Activated CD4-positive, alpha-beta T cell treated with anti-CD3 and anti-CD28 coated beads, Interleukin-2, amount 50 U/mL, for 48 hours (primary cell): Measurements from ENCODE around the gene BBS2.
"Not testable (repeated sequence)": the region's sequence is repeated elsewhere in the genome, so short reads cannot be mapped to it uniquely, and the experiment has no call there.

Experiments used
- DNase-seq, 2 experiments: peaks; one replicate each; pipeline ENCODE4 v3.0.0-alpha.2; 2020

BBS2 gene

DNA sequence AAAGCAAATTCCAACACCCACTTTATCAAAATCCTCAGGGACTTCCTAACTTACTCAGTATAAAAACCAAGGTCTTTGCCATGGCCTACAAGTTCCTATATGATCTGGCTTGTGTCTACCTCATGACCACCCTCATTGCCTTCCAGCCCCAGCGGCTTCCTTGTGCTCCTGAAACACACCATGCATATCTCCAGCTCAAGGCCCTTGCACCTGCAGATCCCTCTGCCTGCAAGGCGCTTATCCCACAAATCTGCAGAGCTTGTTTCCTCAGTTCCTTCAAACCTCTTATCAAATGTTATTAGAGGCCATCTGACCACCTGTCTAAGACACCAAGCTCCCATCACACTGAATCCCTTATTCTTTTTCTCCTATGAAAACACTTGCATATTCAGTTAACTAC, 2.6 kb downstream of the BBS2 start:
- no peak for DNase-seq

- DNase-seq, result no peak
These were observed 4.2 kb downstream of the BBS2 start for GRCh38 chr16:56515665-56516064.

DNA sequence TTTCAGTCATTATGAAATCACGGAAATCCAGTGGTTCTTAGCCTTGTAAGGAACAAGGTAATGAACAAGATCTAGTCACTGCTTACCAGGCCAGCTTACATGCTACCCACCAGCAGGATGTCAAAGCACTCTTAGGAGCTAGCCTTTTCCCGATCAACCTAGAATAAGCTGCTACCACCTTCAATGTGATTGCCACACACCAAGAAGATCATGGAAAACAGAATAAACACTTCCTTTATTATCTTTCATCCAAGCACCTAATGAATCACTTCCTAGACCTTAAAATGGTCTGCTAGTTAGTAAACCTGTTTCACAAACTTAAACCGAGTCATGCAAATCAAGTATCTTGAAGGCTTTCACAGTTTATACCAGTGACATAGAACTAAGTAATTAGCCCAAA, 5.0 kb downstream of the BBS2 start:
- no peak for DNase-seq

GRCh38 chr16:56513972-56514371, 5.9 kb downstream of the BBS2 start:
- DNase-seq, result peak; percentile 22 to 35

DNA sequence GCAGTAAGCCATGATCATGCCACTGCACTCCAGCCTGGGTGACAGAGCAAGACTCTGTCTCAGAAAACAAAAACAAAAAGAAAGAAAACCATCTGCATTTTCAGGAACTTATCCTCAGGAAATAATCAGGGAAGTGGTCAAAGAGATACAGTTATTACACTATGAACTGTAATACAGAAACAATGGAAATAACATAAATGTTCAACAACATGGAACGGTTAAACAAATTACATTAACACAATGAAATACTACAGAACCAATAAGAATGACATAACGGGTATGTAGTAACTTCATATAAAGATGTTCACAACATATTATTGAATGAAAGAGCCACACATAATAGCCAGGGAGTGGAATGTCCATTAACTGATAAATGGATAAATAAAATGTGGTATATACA, 6.7 kb downstream of the BBS2 start:
- no peak for DNase-seq

- no peak for DNase-seq
These were observed 7.8 kb downstream of the BBS2 start for GRCh38 chr16:56512025-56512424.

DNA sequence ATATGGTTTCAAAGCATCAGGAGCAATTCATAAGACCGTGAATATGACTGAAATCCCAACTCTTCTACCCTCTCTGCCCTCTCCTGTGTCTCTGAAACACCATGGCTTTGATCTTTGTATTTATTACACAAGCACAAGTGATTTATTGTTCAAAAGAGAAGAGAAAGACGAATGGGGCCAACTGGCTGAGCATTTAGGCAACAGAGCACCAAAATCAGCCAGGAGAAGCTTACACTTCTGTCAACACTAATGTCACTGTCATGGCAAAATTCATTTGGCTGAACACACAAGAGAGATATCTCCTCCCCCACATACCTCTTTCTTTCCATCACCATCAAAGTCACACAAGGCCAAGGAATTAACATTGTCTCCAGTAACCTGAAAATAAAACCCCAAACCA, 9.3 kb downstream of the BBS2 start:
- DNase-seq, result no peak

DNA sequence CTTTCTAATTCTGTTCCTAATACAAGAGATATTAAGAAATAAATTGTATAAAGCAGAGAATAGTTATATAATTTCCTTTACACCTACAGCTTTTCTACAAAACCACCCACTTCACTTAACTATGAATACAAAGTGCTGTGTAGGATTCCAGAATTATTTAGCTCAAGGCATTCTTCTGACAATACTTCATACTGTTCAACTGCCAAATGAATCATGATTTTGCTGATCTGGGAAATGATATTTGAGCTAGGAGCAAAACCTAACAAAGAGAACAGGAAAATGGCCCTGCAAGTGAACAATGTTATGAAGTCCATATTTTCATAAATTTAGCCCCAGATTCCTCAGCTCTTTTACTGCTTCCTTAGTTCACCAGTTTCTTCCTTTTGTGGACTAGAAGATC, 12.9 kb downstream of the BBS2 start:
- DNase-seq, result no peak

- DNase-seq, result no peak
These were observed 14.6 kb downstream of the BBS2 start for GRCh38 chr16:56505181-56505580.

- no peak for DNase-seq
These were observed 26.0 kb downstream of the BBS2 start for GRCh38 chr16:56493815-56494214.

DNA sequence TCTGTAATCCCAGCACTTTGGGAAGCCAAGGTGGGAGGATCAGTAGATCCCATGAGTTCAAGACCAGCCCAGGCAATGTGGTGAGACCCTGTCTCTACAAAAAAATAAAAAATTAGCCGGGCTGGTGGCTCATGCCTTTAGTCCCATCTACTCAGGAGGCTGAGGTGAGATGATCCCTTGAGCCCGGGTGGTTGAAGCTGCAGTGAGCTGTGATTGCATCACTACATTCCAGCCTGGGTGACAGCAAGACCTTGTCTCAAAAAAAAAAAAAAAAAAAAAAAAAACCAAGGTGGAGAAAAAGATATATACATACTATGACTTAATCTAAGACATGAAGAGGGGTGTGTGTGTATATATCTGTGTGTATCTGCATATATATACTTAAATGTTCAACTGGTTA, 26.7 kb downstream of the BBS2 start:
- DNase-seq, result no peak

DNA sequence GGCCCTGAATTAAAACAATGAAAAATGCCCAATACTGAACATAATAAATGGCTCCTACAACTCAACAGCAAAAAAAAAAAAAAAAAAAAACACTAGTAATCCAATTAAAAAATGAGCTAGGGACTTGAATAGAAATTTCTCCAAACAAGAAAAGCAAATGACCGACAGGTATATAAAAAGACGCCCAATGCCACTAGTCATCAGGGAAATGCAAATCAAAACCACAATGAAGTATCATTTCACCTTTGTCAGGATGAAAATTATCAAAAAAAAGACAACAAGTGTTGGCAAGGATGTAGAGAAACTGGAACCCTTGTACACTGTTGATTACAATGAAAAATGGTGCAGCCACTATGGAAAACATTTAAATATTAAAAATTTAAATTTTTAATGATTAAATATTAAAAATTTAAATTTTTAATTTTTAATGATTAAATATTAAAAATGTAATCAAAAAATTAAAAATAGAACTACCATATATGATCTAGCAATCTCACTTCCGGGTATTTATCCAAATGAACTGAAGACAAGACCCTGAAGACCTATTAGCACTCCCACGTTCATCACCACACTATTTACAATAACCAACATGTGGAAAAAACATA, 28.1 kb downstream of the BBS2 start:
- DNase-seq, result no peak

DNA sequence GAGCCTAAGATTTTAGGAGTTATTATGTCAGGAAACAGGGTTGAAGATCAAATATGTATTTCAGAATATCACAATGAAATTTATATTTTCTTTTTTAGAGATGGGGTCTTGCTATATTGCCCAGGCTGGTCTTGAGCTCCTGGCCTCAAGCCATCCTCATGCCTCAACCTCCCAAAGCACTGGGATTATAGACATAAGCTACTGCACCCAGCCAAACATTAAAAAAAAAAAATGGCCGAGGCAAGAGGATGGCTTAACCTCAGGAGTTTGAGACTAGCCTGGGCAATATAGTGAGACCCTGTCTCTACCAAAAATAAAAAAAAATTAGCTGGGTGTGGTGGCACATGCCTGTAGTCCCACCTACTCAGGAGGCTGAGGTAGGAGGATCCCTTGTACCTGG, 31.0 kb downstream of the BBS2 start:
- DNase-seq, result not testable (repeated sequence)

DNA sequence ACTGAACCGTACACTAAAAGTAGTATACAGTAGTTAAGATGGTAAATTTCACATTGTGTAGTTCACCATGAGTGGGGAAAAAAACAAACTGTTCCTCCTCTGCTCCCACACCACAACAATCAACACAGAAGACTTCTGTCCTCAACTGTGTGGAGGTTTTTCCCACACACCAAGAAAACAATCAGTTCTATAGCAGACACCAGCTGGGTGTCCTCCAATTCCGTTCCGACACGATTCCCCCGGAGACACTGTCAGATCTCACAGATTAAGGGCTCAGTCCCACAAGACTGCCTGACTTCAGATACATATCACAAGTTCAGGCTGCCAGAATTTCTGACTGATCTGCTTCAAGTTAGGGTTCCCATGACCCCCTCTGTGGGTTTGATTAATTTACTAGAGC, 31.8 kb downstream of the BBS2 start:
- DNase-seq, result no peak

DNA sequence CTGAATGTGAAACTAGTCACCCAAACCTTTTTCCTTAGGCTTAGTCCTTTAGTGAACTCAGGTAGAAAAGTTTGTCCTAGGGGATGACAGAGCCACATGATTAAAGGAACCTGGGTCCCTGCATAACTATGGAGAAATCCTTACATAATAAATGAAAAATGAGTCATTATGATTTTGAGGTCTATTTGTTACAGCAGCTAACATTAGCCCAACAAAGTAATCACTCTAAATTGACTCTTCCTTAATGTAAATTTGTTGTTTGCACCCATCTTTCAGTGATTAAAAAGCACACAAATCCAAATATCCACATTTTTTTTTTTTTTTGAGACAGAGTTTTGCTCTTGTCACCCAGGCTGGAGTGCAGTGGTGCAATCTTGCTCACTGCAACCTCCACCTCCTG, 36.4 kb downstream of the BBS2 start:
- DNase-seq, result no peak

GRCh38 chr16:56482683-56483236, 37.1 kb downstream of the BBS2 start:
- DNase-seq, result no peak

- DNase-seq, result no peak
These were observed 38.2 kb downstream of the BBS2 start for GRCh38 chr16:56481468-56482122.

DNA sequence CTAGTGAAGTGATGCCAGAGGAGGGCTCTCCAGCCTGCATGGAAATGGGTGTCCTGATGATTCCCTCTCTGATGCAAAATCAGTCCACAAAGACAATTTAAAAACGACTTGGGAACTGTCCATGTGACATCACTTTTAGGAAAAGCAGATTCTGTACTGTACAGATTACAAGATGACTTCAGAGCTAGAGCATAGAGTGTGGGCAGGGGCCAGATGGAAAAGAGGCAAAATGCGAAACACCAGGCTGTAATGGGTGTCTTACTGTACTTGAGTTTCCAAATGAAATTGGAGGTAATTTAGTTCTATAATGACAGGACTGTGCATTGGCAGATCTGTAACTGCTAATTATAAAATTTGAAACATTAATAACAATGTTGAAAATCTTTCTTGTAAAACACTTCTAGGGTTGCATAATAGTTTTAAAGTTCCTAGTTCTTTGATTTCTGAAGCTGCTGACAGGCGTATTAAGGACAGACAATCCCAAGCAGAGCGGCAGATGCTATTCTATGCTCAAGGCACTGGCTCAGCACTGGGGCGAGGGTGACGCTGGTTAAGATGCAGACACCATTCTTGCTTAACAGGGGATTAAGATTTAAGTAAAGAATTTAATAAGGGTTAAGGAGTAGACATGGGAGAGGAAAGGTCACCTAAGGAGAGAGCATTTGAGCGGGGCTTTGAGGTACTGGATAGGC, 38.9 kb downstream of the BBS2 start:
- no peak for DNase-seq

DNA sequence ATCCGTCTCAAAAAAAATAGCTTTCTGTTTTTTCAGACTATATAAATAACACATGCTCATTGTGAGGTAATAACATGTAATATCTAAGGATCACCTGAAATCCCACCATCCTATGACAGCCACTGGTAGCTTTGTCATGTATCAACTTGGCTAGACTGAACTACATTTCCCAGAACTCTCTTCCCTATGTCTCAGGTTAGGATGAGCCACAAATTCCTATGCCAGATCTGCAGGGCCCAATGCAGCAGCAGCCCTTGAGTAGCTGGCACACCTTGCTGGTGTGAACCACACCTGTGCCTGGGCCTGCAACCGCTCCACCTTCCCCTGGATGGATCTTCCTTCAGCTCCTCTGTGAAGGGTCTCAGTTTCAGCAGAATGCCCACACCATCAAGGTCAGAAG, 40.4 kb downstream of the BBS2 start:
- DNase-seq, result no peak

DNA sequence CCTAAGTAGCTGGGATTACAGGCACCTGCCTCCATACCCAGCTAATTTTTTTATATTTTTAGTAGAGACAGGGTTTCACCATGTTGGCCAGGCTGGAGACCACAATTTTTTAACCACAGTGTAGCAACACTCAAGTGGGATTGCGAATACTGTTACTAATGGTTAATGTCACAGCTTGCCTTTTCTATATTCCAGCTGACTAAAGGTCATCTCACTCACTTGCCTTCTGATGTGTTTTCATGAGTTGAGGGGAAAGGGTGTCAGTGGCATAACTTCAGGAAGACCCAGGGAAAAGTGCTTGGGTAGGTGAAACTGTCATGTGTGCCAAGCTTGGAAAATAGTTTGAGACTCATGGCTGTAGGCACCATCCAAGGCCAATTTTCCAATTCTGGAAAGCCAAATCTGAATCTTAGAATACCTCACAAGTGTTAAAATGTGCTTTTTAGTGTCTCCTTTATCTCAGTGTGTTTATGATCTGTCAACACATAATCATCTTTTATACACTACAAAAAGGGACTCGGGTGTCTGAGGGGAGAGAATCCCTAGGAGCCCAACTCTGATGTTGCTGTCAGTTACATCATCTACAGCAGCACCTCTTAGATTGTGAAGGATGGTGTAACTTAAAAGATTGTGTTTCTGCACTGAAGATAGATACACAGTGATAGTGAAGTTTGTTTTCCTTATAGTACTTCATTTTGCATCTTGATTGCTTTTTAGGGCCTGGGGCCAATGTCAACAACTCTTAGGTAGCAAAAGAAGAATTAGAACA, 41.4 kb downstream of the BBS2 start:
- no peak for DNase-seq

DNA sequence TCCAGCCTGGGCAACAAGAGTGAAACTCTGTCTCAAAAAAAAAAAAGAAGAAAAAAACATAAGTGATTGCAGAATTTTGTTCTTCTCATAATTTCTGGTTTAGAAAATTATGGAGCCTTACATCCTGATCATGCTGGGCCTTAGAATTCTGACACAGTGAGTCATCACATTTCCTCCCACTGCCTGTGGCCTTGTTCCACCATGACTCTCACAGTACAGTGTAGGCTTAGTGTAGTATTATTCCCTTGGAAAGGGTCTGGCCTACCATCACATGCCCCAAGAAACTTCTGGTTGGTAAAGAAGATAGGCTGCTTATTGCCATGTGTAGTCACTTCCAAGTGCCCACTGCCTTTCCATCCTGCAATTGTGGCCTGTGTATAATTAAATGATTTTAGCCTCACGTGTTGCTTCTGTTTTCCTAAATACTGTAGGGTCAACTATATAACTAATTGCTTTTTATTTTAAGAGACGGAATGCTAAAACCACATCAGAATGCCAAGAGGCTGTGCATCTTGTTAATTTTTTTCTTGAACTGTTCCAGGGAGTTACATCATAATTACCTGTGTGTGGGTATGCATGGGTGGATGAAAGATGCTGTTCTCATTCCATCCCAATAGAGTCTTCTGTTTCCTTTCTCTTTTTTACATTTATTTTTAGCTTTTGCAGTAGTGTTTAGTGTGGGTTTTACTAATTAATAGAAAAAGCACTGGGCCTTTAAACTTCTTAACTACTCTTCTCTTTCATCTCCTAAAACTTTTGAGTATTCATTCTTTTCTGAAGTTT, 42.5 kb downstream of the BBS2 start:
- DNase-seq, result peak in 1 of 2 experiments; percentile 10

- no peak for DNase-seq
These were observed 44.6 kb downstream of the BBS2 start for GRCh38 chr16:56475201-56475600.

GRCh38 chr16:56470666-56471065, 49.2 kb downstream of the BBS2 start:
- DNase-seq, result no peak
